GM19025 (cell line): ENCODE measurements around the gene TNF.

Experiments
- ATAC-seq: cut with Tn5 transposase; IDR thresholded peaks from one replicate; pipeline ENCODE4 v1.9.1; 2021; ENCODE audit warnings: mild to moderate bottlenecking, low read depth, moderate library complexity; ENCODE audit not compliant: unreplicated experiment

Gene TNF

DNA sequence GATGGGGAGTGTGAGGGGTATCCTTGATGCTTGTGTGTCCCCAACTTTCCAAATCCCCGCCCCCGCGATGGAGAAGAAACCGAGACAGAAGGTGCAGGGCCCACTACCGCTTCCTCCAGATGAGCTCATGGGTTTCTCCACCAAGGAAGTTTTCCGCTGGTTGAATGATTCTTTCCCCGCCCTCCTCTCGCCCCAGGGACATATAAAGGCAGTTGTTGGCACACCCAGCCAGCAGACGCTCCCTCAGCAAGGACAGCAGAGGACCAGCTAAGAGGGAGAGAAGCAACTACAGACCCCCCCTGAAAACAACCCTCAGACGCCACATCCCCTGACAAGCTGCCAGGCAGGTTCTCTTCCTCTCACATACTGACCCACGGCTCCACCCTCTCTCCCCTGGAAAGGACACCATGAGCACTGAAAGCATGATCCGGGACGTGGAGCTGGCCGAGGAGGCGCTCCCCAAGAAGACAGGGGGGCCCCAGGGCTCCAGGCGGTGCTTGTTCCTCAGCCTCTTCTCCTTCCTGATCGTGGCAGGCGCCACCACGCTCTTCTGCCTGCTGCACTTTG is at the start of gene TNF:
TNF (plus strand) TSS at position 231 of the 567 bp plus-strand sequence; CDS start at position 408, 177 bp downstream.
- ATAC-seq, result no peak

DNA sequence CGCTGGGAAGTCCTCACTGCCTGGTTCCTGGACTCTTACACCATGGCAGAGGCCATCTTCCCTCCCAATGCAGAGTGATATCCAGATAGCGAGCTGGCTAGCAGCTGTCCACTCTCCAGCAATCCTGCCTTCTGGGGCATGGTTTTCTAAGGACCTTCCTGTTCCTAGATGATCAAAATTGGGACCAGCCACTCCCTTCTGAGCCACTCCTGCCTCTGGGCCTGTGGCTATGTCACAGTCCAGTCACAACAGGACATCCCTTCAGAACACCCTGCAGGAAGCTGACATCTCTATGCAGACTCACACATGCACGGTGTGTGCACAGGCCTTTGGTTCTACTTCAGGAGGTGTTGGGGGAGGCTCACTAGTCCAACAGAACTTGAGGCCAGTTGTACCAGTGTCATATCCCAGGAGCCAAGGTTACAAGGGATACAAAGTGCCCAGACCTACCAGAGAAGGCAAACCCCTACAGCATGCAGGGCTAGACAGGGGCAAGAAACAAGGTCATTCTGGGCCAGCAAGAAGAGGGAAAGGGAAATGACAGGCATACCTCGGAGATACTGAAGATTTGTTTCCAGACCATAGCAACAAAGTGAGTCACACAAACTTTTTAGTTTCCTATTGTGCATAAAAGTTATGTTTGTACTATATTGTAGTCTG is 49.3 kb upstream of the TNF start:
- no peak for ATAC-seq

DNA sequence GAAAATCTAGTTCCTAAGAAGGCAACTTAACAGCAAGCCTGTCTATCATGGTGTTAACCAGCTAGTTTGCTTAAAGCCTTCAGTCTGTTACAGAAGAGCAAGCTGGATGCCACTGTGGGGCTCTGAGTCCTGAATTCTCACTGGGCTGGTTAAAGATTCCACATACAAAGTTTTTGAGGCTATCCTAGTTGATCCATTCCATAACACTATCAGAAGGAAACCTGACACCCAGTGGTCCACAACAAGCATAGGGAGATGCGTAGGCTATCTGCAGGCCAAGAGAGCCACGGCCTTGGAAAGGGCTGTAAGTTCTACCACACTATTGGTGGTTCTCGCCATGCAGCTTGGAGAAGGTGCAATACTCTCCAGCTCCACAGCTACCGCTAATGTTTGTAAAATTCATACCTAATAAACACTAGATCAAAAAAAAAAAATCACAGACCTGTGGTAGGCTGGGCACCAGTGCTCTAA is 47.0 kb upstream of the TNF start:
- ATAC-seq, result no peak

DNA sequence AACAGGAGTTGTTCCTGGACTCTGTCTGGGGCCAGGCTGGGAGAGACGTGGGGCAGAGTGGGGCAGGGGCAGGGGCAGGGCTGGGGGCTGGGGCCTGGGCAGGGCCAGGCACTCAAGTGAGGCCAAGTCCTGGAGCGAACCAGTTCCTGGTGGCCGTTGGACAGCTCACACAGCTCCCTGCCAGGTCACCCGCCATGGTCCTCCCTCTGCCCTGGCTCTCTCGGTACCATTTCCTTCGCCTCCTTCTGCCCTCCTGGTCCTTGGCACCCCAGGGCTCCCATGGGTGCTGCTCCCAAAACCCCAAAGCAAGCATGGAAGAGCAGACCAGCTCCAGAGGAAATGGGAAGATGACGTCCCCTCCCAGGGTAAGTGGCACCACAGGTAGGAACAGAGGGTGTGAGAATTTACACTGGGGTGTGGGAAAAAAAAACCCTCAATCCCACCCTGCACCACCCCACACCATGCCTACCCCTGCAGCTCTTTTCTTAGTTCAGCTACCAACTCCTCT is 46.5 kb upstream of the TNF start, which contains the start of gene MCCD1:
MCCD1 (plus strand) TSS at position 142 of the 508 bp plus-strand sequence; CDS start at position 195, 53 bp downstream.
- ATAC-seq, result no peak

DNA sequence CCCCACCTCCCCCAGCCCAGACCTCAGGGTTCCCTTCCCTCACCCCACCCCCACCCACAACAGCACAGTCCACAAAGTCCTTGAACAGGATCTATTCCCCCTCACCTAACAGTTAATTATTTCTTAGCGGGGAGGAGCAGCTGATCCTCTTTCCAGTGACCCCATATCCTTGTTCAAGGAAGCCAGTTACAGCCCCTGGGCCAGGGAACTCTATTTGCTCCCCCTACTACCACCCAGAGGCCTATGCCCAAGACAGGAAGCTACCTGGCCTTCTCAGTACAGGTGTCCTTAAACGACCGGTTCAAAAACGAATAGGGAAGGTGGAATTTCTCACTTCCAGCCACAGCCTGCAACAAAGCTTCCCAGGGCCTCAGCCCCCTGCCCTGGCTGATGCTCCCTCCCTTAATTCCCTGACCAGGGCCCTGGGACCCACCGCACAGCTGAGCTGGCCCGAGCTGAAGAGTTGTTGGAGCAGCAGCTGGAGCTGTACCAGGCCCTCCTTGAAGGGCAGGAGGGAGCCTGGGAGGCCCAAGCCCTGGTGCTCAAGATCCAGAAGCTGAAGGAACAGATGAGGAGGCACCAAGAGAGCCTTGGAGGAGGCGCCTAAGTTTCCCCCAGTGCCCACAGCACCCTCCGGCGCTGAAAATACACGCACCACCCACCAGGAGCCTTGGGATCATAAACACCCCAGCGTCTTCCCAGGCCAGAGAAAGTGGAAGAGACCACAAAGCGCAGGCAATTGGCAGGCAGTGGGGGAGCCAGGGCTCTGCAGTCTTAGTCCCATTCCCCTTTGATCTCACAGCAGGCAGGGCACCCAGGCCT is 45.8 kb upstream of the TNF start:
- no peak for ATAC-seq

DNA sequence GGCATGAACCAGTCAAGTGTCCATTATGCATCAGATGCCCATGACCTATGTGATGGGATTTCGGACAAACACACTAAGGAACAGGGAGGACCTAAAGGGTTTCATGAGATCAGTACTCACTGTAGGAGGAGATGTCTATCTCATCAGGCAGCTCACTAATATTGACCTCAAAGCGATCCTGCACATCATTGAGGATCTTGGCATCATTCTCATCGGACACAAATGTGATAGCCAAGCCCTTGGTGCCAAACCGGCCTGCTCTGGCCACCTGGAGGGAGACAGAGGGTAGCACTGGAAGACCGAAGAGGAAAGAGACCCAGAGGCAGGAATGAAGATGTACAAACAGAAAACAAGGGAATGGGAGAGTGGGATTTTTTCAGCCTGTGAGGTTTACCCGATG is 44.7 kb upstream of the TNF start:
- ATAC-seq, result no peak

DNA sequence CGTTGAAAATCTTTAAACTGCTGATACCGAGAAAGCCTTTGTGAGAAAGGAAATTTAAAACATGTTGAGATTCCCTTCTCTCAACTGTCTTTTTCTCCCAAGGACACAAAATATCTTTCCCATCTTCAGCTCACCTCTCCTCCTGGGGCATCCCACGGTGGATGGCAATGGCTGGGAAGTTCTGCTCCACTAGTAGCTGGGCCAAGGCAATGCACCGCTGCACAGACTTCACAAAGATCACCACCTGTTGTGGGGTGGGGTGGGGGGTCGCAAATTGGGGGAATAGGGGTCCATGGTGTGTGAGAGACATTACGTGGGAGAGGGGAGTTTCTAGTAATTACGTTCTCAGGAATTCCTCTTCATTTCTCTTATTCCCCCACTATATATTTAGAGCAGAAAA is 44.2 kb upstream of the TNF start:
- ATAC-seq, result no peak

DNA sequence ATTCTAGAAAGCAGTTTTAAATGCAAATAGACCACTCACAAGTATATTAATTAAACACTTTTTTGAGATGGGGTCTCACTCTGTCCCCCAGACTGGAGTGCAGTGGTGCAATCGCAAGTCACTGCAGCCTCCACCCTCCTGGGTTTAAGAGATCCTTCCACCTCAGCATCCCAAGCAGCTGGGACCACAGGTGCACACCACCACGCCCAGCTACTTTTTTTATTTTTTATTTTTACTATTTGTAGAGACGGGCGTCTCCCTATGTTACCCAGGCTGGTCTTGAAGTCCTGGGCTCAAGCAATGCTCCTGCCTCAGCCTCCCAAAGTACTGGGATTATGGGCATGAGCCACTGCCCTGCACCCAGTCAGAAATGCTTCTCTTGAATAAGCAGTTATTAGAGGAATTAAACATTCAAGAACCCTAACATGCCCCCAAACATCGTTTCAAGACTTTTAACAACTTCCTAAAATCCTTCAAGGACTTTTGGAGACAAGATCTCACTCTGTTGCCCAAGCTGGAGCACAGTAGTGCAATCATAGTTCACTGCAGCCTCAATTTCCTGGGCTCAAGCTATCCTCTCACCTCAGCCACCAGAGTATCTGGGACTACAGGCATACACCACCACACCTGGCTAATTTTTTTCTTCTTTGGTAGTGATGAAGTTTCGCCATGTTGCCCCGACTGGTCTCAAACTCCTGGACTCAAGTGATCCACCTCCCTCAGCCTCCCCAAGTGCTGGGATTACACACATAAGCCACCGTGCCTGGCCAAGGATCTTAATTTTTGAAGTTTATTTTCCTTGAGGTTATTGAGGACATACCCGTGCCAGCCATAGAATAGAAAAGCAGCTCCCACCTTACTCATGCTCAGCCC is 43.4 kb upstream of the TNF start:
- ATAC-seq, result no peak

DNA sequence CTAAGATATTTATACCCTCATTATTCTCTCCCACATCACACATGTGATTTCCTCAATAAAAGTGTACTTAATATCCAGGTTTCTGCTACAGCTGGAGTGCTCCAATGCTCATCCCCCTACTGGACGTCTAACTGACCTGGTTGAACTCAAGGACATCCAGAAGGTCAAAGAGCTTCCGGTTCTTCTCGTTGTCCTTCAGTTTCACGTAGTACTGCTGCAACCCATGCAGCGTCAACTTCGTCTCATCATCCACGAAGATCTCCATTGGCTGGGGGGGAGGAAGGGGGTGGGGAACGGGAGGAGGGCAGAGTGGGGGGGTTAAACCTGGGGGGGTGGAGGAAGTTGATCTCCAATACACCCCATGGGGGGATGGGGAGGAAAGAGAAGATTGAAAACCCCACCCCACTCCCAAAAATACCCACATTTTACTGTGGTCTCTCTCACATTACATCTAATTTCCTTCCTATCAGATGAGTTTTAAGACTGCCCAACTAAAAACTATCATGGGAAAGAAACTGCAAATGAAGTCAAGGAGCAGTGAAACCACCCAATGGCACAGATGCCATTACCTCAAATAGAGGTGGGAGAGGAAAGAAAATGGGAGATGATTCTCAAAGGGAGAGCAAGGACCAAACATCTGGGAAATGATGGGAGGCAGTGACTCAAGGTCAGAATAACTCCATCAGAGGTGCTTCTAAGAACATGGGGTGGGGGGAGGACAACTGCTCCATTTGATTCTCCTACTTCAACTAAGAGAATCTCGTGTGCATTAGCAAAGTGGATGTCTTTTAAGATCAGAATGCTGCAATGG is 42.5 kb upstream of the TNF start:
- ATAC-seq, result no peak

DNA sequence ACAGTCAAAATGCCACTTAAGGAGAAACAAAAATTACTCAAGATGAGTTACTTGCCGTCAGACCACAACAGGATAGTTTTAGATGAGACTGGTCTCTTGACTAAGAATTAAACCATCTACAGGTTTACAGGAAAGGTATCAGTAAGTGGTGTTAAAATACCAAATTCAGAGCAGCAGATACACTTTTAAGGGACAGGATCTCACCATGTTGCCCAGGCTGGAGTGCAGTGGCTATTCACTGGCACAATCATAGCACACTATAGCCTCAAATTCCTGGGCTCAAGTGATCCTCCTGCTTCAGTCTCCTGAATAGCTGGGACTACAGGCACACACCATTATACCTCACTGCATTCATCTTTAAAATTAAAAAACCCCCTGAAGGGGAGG is 41.9 kb upstream of the TNF start:
- no peak for ATAC-seq

DNA sequence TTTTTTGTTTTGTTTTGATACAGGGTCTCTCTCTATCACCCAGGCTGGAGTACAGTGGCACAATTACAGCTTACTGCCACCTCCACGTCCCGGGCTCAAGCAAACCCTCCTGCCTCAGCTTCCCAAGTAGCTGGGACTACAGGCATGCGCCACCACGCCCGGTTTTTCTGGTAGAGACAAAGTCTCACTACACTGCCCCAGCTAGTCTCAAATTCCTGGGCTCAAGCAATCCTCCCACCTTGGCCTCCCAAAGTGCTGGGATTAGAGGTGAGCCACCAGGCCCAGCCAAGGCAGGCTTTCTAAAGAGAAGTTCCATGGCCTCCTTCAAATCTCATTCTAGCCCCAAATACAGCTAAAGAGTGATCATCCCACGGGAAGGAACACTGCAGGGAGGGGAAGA is 41.4 kb upstream of the TNF start:
- no peak for ATAC-seq

DNA sequence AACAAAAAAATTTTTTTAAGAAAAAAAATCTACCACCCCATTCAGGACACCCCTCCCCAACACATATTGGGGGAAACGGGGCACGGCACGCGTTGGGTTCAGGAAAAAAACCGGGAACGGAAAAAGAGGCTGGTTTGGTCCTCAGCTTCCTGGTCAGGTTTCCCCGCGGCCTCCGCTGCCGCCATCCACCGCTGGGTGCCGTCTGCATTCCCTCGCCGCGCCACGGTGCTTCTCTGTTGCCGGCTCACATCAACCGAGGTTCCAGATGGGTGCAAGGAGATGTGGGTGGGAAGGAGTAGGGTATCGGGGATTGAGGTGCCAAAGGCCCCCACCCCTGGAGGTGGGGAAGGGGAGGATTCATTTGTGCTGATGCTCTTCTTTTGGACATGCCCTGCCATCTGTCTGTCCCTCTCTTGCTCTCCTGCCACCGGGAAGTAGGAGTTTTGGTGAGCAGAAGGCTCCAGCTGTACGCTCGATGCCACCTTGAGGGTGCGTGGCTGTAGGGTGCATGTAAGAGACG is 40.8 kb upstream of the TNF start:
- ATAC-seq, result no peak

DNA sequence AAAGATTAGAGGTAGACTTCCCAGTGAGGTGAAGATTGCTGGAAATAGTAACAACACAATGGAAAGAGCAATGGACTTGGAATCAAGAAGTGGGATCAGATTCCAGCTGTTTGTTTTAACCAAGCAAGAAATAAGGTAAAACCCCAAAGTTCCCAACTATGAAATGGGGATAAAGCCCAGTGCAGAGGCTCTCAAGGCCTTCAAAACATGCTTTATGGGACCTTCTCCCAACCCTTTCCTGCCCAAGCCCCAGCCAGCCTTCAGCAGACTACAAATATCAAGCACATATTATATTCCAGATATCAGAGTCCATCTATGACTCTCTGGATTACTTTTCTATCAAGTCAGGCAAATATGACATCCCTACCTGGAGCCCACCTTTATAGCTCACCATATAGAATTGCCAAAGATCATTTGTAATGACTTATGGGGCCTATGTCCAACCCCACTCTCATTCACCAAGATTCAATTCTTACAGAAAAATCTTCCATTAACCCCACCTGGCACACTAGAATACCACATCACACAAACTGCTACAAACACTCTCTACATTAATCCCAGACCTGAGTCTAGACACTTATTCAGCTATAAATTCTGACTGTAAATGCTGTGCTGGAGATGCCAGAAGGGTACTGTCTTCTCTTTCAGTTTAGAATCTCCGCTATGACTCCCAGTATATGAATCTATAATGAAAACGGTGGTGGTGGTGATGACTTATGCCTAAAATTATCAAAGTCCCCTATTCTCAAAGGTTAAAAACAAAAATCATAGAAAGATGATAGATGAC is 39.6 kb upstream of the TNF start:
- no peak for ATAC-seq

DNA sequence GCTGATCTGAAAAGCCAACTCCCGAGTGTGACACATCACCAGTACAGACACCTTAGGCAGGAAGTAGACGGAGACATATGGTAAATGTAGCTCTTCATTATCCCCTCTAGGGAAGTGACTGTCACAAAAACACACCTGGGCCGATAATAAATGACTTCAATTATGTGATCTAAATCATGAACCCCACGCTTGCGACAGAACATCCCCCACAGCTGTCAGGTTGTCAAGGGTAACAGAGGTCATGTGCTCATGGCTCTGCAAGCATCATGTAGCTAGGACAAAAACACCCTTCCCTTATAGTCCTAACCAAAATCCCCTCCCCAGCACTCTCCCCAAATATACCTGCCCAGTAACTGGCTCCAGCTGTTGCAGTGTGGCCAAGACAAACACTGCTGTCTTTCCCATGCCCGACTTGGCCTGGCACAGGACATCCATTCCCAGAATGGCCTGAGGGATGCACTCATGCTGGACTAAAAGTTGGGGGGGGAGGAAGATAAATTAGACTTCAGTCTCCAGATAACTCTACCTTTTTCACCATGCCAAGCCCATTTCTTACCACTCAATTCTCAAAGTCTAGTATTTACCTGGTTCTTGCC is 36.5 kb upstream of the TNF start:
- no peak for ATAC-seq

DNA sequence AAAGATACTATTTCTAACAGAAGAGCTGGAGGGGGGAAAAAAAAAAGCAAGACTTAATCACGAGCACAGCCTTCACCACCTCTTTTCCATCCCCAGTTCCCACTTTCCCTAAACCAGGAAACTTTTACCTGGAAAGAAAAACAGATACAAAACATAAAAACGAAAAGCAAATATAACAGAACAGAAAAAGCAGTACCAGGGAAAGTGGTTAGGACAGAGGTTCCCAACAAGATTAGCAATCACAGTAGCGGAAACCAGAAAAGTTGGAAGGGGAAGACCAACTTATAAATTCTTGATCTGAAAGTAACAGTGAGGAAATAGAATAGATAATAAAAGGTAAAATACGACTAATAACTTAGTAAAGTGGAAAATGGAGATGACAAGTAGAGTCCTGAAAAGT is 34.7 kb upstream of the TNF start:
- no peak for ATAC-seq

DNA sequence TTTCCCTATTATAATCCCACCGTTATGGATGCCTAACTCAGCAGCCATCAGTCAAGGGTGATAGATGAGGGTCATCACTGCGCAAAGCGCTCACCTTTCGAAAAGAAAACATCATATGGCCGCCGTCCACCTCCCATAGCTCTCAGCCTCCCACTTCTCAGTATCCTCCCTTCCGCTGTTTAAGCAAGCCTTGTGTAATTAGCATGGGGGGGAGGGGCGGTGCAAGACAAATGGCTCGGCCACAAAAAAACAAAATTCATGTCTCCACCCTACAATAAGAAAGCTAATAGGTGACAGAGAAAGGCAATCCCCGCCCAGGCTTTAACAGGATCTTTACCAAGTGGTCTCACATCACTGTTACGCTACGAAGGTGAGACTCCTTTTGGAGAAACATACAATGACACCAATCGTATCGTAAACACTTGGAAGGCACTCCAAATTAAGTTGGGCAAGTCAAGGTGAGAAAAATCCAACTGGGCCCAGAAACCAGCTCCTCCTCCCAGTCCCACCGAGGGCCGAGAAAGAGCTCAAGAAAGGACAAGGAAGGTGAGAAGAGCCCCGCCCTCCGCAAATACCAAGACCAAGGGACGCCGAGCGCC is 34.2 kb upstream of the TNF start:
- no peak for ATAC-seq

DNA sequence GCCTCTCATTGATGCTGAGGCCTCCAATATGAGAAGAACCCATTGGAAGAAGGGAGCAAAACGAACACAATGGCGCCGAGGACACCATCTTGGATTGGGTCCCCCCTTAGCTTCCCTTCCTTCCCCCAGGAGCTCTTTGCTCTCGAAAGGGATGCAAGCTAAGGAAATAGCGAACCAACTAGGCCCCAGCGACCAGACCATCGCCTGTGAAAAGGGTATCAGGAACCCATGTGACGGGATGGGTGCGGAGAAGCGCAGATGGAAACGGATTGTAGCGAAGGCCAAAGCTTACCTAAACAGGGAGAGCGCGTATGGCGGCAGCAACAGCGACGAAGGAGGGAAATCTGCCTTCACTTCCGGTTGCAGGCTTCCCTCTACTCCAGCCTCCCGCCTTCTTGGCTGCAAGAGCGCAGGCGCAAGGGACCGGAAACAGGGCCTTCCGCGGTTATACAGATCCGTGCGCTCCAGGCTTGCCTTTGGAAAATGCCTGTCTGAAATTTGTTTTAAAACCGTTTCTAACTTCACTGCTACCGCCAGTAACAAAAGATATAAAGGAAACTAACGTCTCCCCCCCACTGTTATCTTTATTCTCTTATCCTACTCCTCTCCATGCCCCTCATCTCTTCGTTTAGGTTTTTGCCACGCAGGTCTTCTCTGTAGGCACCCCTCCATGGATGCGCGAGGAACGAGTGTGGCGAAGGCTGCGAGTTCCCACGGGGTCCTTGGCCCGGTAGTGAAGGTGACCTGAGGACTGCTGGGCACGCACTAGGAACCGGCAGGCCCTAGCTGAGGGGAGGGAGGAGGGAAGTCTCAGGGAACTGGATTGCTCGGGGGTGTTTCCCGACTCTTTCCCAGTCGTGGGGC is 33.5 kb upstream of the TNF start, which contains the start of gene DDX39B:
DDX39B (minus strand) TSS at position 346 of the 864 bp plus-strand sequence. CDS start 1,471 bp downstream, outside the sequence.
- peak; percentile 65 for ATAC-seq
